ENCODE results near the gene ASPSCR1. TPM values are rescaled to one million over a fixed set of nuclear protein-coding genes. Genes with fewer than 3 reads are reported as not detected.

ASPSCR1 gene
- total and polyA plus RNA-seq, 9 donors = 22.5 to 35.9 (median 27.5) TPM

DNA sequence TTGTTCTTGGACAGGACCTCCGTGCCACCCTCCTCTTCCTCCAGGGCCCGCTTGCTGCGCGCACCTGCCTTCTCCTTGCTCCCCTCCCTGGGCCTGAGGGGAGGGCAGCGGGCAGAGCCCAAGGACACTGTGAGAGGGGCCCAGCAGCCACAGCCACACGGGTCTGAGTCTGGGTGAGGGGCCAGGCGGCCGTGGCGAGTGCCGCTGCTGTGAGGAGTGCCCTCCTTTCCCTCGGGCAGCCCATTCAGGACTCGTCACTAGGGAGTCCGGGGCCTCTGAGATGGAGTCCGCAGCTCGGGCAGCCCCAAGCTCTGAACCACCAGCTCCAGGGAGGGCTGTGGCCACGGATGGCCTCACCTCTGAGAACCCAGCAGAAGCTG is 82.6 kb downstream of the ASPSCR1 start:
- Histone ChIP-seq H3K27ac (ENCODE audit: low read length) (no peak overlapping the region), H3K4me1 (ENCODE audit: control insufficient read depth, insufficient read depth, low read length) (peaks cover 11% of the 10 kb centered on the region), H3K36me3 (ENCODE audit: control insufficient read depth, insufficient read depth, low read length) (peaks cover 90% of the 10 kb centered on the region), H3K27me3 (ENCODE audit: control insufficient read depth, insufficient read depth, low read length) (no peaks in the 10 kb centered on the region), H3K4me3 (ENCODE audit: low read length) (no peak overlapping the region), H3K9me3 (replicated peaks; ENCODE audit: control insufficient read depth, low read depth, low read length) (no peaks in the 10 kb centered on the region)
- no peak for DNase-seq
- 87% methylated on average over 13 of the region's 16 CpGs for WGBS (ENCODE audit: insufficient coverage)

GRCh38 chr17:82060614-82061013 is 83.2 kb downstream of the ASPSCR1 start:
- no peaks in the 10 kb centered on the region for H3K27me3 ChIP-seq (ENCODE audit: control insufficient read depth, insufficient read depth, low read length)
- no peak overlapping the region for H3K4me3 ChIP-seq (ENCODE audit: low read length)
- no peaks in the 10 kb centered on the region for H3K9me3 ChIP-seq (replicated peaks; ENCODE audit: control insufficient read depth, low read depth, low read length)
- H3K4me1 ChIP-seq (ENCODE audit: control insufficient read depth, insufficient read depth, low read length) = peaks cover 14% of the 10 kb centered on the region
- no peak overlapping the region for H3K27ac ChIP-seq (ENCODE audit: low read length)
- 79% methylated on average over 14 of the region's 14 CpGs for WGBS (ENCODE audit: insufficient coverage)
- peaks cover 85% of the 10 kb centered on the region for H3K36me3 ChIP-seq (ENCODE audit: control insufficient read depth, insufficient read depth, low read length)
- DNase-seq = no peak

DNA sequence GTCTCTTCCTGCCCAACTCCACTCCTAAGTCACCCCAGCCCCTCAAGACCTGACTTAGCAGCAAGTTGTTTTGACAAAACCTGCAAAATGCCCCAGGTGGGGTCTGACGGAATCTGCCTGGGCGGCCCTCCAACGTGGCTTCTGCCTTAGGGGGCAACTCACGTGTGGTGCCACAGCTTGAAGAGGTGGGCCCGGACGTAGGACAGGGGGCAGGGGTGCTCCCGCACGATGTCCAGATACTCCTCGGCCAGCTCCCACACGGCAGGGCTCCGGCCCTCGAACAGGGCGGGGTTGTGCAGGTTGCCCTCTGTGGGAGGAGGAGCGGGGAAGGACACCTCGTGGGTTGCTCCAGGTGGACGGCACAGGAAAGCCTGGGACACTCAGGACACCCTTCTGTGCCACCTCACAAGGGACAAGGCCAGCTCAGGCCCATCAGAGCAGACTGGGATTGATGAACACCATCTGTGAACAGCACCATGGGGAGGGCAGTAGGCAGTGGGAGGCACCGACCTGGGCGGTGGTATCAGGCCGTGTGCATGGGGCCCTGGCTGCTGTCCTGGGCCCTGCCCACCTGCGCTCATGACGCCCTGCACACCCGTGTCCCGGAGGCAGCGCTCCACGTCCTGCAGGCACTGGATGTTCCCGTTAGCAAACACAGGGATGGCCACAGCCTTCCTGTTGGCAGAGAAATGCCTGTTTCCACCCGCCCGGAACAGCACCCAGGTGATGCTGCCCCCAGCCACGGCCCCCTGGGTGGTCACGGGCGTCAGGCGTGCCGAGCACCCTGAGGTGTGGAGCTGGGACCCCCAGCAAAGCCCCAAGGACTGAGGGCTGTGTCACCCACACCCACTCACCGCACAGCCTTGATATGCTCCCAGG is 83.9 kb downstream of the ASPSCR1 start:
- no peaks in the 10 kb centered on the region for H3K27me3 ChIP-seq (ENCODE audit: control insufficient read depth, insufficient read depth, low read length)
- H3K9me3 ChIP-seq (replicated peaks; ENCODE audit: control insufficient read depth, low read depth, low read length) = no peaks in the 10 kb centered on the region
- no peak overlapping the region for H3K4me3 ChIP-seq (ENCODE audit: low read length)
- 87% methylated on average over 32 of the region's 34 CpGs for WGBS (ENCODE audit: insufficient coverage)
- H3K27ac ChIP-seq (ENCODE audit: low read length) = no peak overlapping the region
- H3K36me3 ChIP-seq (ENCODE audit: control insufficient read depth, insufficient read depth, low read length) = peaks cover 78% of the 10 kb centered on the region
- H3K4me1 ChIP-seq (ENCODE audit: control insufficient read depth, insufficient read depth, low read length) = peaks cover 19% of the 10 kb centered on the region
- DNase-seq = no peak

- peaks cover 21% of the 10 kb centered on the region for H3K4me1 ChIP-seq (ENCODE audit: control insufficient read depth, insufficient read depth, low read length)
- no peaks in the 10 kb centered on the region for H3K9me3 ChIP-seq (replicated peaks; ENCODE audit: control insufficient read depth, low read depth, low read length)
- no peak overlapping the region for H3K27ac ChIP-seq (ENCODE audit: low read length)
- H3K36me3 ChIP-seq (ENCODE audit: control insufficient read depth, insufficient read depth, low read length) = peaks cover 68% of the 10 kb centered on the region
- no peak for DNase-seq
- no peak overlapping the region for H3K4me3 ChIP-seq (ENCODE audit: low read length)
- no peaks in the 10 kb centered on the region for H3K27me3 ChIP-seq (ENCODE audit: control insufficient read depth, insufficient read depth, low read length)
- WGBS (ENCODE audit: insufficient coverage) = 82% methylated on average over 19 of the region's 24 CpGs
Measured at GRCh38 chr17:82062076-82062983, 84.9 kb downstream of the ASPSCR1 start.

DNA sequence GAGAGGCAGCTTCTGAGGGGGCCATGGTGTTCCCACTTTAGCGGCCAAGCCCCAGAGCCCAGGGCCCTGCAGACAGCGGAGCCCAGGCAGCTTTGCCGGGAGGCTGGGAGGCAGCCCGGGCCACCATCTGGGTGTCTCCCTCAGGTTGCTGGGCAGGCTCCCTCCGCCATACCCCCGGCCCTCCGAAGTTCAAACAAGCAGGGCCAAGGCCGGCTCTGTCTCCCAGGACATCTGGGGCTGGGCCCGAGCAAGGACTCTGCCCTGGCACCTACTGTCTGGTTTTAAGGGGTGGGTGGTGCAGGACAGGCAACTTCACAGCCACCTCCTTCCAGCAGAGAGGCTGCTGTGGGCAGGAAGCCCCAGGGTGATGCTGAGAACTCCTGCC is 85.5 kb downstream of the ASPSCR1 start:
- Histone ChIP-seq H3K27me3 (ENCODE audit: control insufficient read depth, insufficient read depth, low read length) (no peaks in the 10 kb centered on the region), H3K4me1 (ENCODE audit: control insufficient read depth, insufficient read depth, low read length) (peaks cover 21% of the 10 kb centered on the region), H3K4me3 (ENCODE audit: low read length) (no peak overlapping the region), H3K27ac (ENCODE audit: low read length) (no peak overlapping the region), H3K36me3 (ENCODE audit: control insufficient read depth, insufficient read depth, low read length) (peaks cover 61% of the 10 kb centered on the region), H3K9me3 (replicated peaks; ENCODE audit: control insufficient read depth, low read depth, low read length) (no peaks in the 10 kb centered on the region)
- WGBS (ENCODE audit: insufficient coverage) = 80% methylated on average over 9 of the region's 9 CpGs
- DNase-seq = no peak

DNA sequence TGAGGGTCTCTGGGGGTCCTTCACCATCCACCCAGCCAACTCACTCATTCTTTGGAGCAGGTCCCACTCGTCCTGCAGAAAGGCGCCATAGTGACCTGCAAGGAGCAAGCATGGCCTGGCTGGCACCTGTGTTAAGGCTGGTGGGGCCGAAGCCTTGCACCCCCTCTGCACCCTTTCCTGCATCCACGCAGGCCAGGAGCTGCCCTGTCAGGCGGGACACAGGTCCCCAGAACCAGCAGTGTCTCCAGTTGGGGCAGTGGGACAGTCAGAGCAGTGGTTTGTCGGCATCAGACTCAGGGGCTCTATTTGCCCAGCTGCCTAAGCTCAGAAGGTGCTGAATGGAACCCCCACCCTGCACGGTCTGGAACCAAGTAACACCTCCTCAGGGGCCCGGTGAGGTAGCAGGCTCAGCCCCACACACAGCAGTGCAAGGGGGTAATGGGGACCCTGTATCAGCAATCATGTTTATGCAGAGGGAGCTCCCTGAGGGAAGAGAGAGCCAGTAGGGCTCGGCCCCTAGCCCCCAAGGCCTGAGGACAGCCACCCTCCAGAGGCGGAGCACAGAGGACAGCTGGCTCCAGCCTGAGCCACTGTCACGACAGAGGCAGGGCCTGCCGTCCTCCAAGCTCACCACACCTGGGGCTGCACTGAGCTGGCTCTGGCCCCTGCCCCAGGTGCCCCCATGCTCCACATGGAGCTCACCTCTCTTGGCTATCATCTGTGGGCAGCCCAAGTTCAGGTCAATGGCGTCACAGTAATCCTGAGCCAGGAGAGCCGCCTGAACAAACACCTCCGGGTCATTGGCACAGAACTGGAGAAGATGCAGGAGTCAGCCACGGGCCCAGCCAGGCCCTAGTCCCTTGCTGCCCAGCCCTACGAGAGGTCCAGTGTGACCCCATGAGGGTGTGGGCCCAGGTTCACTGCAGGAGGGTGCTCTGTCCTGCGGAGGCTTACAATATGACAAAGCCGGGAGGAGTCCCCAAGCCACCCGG is 86.3 kb downstream of the ASPSCR1 start:
- Histone ChIP-seq H3K4me3 (ENCODE audit: low read length) (peak overlapping the region; percentile 84), H3K36me3 (ENCODE audit: control insufficient read depth, insufficient read depth, low read length) (peaks cover 54% of the 10 kb centered on the region), H3K4me1 (ENCODE audit: control insufficient read depth, insufficient read depth, low read length) (peaks cover 21% of the 10 kb centered on the region), H3K27ac (ENCODE audit: low read length) (no peak overlapping the region), H3K27me3 (ENCODE audit: control insufficient read depth, insufficient read depth, low read length) (no peaks in the 10 kb centered on the region), H3K9me3 (replicated peaks; ENCODE audit: control insufficient read depth, low read depth, low read length) (no peaks in the 10 kb centered on the region)
- no peak for DNase-seq
- 81% methylated on average over 18 of the region's 20 CpGs for WGBS (ENCODE audit: insufficient coverage)

GRCh38 chr17:82064433-82065192 is 87.2 kb downstream of the ASPSCR1 start:
- H3K4me1 ChIP-seq (ENCODE audit: control insufficient read depth, insufficient read depth, low read length) = peaks cover 21% of the 10 kb centered on the region
- no peaks in the 10 kb centered on the region for H3K9me3 ChIP-seq (replicated peaks; ENCODE audit: control insufficient read depth, low read depth, low read length)
- peak overlapping the region; percentile 84 for H3K4me3 ChIP-seq (ENCODE audit: low read length)
- H3K27ac ChIP-seq (ENCODE audit: low read length) = no peak overlapping the region
- 42% methylated on average over 36 of the region's 36 CpGs for WGBS (ENCODE audit: insufficient coverage)
- H3K36me3 ChIP-seq (ENCODE audit: control insufficient read depth, insufficient read depth, low read length) = peaks cover 47% of the 10 kb centered on the region
- DNase-seq = no peak
- no peaks in the 10 kb centered on the region for H3K27me3 ChIP-seq (ENCODE audit: control insufficient read depth, insufficient read depth, low read length)

- no peaks in the 10 kb centered on the region for H3K9me3 ChIP-seq (replicated peaks; ENCODE audit: control insufficient read depth, low read depth, low read length)
- peaks cover 41% of the 10 kb centered on the region for H3K36me3 ChIP-seq (ENCODE audit: control insufficient read depth, insufficient read depth, low read length)
- peak overlapping the region; percentile 84 for H3K4me3 ChIP-seq (ENCODE audit: low read length)
- WGBS (ENCODE audit: insufficient coverage) = under 1% methylated on average over 46 of the region's 47 CpGs
- H3K27ac ChIP-seq (ENCODE audit: low read length) = no peak overlapping the region
- H3K4me1 ChIP-seq (ENCODE audit: control insufficient read depth, insufficient read depth, low read length) = peaks cover 21% of the 10 kb centered on the region
- no peak for DNase-seq
- H3K27me3 ChIP-seq (ENCODE audit: control insufficient read depth, insufficient read depth, low read length) = no peaks in the 10 kb centered on the region
Measured at GRCh38 chr17:82065193-82065637, 87.8 kb downstream of the ASPSCR1 start.

Data from muscle of leg (tissue), 11 donors.